Tibial nerve (tissue), 3 donors: Measurements from ENCODE around the gene ARL17B.

Experiments
- CTCF ChIP-seq, 5 experiments: fragments of 200-600 bp in 3 of 5; fragments of 450-650 bp in 2 of 5; sonication (generic) in 3 of 5; IDR thresholded peaks; one replicate each; pipeline ENCODE4 v1.5.1; 2016 to 2019; ENCODE audit warnings: antibody characterized with exemption in 5 of 5, mild to moderate bottlenecking in 3 of 5, moderate library complexity in 2 of 5
- POLR2A ChIP-seq, 2 donors: fragments of 450-650 bp; IDR thresholded peaks; one replicate each; pipeline ENCODE4 v1.6.1; 2017; ENCODE audit warnings: antibody characterized with exemption in 2 of 2, mild to moderate bottlenecking in 2 of 2, moderate library complexity in 2 of 2

GRCh38 chr17:46262271-46262670, 99.3 kb downstream of the ARL17B start:
- TF ChIP-seq CTCF (IDR thresholded peaks at IDR 0.05) (no peak), POLR2A (IDR thresholded peaks at IDR 0.05) (no peak)
